HEK293T (cell line): Measurements from ENCODE around the gene KBTBD13.

ENCODE experiments used
- BHLHE40 ChIP-seq: fragments of 450-650 bp; IDR thresholded peaks from 2 replicates; pipeline ENCODE4 v1.6.1; 2016; ENCODE audit warnings: mild to moderate bottlenecking, moderate library complexity, borderline replicate concordance
- FOXA1 ChIP-seq: fragments of 450-650 bp; IDR thresholded peaks from 2 replicates; pipeline ENCODE4 v1.6.1; 2016; ENCODE audit warnings: mild to moderate bottlenecking
- FOXK2 ChIP-seq: fragments of 450-650 bp; IDR thresholded peaks from 2 replicates; pipeline ENCODE4 v1.6.1; 2016; ENCODE audit warnings: mild to moderate bottlenecking
- HDGF ChIP-seq: fragments of 450-650 bp; IDR thresholded peaks from 2 replicates; pipeline ENCODE4 v1.6.1; 2017; ENCODE audit warnings: antibody characterized with exemption, borderline replicate concordance
- L3MBTL2 ChIP-seq: fragments of 450-650 bp; conservative IDR thresholded peaks from 2 replicates; pipeline ENCODE4 v1.6.1; 2016; ENCODE audit warnings: mild to moderate bottlenecking
- LEF1 ChIP-seq: fragments of 450-650 bp; IDR thresholded peaks from 2 replicates; pipeline ENCODE4 v1.6.1; 2017; ENCODE audit warnings: mild to moderate bottlenecking, borderline replicate concordance
- NFRKB ChIP-seq: fragments of 450-650 bp; IDR thresholded peaks from 2 replicates; pipeline ENCODE4 v1.6.1; 2016; ENCODE audit warnings: mild to moderate bottlenecking, moderate library complexity
- PKNOX1 ChIP-seq: fragments of 450-650 bp; IDR thresholded peaks from 2 replicates; pipeline ENCODE4 v1.6.1; 2016
- SP1 ChIP-seq: fragments of 450-650 bp; IDR thresholded peaks from 2 replicates; pipeline ENCODE4 v1.6.1; 2017
- SUZ12 ChIP-seq: fragments of 450-650 bp; IDR thresholded peaks from 2 replicates; pipeline ENCODE4 v1.6.1; 2016; ENCODE audit warnings: mild to moderate bottlenecking
- TARDBP ChIP-seq: fragments of 450-650 bp; IDR thresholded peaks from 2 replicates; pipeline ENCODE4 v1.6.1; 2016
- ZNF384 ChIP-seq: fragments of 450-650 bp; IDR thresholded peaks from 2 replicates; pipeline ENCODE4 v1.6.1; 2016

GRCh38 chr15:65083262-65083701 lies 6.7 kb downstream of the KBTBD13 start:
- TF ChIP-seq ZNF384 (no peak), BHLHE40 (no peak), NFRKB (no peak), L3MBTL2 (no peak), HDGF (no peak), SUZ12 (no peak), SP1 (no peak), FOXK2 (no peak), LEF1 (no peak), PKNOX1 (no peak), FOXA1 (no peak), TARDBP (no peak)
